NCI-H226 (cell line): Measurements from ENCODE around the gene FRY.

ENCODE experiments used
- DNase-seq: peaks from one replicate; pipeline ENCODE4 v3.0.0-alpha.2; 2015

The FRY gene

DNA sequence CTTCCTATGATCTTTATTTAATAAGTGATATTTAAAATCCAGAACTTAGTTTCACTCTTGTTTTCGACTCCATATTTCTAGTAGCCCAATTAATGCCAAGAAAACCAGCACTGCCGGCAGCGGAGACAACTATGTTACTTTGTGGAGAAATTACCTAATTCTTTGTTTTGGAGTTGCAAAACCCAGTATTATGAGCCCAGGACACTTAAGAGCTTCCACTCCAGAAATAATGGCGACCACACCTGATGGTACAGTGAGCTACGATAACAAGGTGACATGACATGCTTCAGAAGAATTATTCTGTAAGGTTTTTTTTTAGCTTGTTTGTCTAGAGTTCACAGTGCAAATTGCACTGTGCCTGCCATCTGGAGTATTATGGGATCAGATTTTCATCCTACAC lies 147.2 kb downstream of the FRY start:
- DNase-seq = no peak

DNA sequence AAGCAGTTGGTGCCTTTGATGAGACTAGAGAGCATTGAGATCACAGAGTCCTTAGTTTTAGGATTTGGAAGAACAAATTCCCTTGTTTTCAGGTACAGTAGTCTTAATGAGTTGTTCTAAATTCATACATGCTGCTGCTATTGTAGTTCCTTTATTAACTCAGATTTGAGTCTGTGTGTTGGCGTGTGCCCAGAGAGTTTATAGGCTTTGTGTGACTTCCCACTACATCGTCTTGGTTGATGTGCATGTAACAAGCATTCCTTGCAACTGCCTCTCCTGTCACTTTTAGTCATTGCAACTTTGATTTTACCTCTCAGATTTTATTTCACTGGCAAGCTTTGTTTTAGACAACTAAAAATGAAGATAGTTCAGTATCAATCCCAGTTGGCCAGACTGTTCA lies 148.1 kb downstream of the FRY start:
- DNase-seq = no peak

DNA sequence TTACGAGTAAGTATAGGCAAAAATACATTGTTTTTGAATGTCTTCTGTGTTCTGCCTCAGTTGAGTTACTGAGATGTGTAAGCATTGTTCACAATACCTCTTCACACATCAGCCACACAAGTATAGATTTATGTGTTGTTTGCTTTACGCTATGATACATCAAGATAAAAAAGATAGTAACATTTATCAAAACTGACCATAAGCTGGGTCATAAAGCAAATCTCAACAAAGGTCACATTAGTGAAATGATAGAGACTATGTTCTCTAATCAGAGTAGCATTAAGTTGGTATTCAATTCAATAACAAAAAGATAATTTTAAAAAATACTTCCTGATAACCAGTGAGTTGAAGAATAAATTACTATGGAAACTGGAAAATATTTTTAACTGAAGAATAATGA lies 156.1 kb downstream of the FRY start:
- no peak for DNase-seq

DNA sequence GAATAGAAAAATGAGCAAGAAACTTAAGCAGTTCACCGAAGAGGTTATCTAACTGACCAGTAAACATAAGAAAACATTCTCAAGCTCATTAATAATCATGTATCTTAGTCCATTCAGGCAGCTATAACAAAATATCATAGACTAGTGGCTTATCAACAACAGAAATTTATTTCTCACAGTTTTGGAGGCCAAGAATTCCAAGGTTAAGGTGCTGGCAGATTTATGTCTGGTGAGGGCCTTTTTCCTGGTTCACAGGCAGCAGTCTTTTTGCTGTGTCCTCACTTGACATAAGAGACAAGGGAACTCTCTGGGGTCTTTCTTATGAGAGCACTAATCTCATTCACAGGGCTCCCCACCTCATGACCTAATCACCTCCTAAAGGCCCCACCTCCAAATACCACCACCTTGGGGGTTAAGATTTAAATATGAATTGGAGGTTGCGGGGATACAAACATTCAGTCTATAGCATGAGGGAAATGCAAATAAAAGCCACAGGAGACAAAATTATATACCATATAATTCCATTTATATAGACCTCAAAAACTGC lies 160.0 kb downstream of the FRY start:
- DNase-seq = no peak

DNA sequence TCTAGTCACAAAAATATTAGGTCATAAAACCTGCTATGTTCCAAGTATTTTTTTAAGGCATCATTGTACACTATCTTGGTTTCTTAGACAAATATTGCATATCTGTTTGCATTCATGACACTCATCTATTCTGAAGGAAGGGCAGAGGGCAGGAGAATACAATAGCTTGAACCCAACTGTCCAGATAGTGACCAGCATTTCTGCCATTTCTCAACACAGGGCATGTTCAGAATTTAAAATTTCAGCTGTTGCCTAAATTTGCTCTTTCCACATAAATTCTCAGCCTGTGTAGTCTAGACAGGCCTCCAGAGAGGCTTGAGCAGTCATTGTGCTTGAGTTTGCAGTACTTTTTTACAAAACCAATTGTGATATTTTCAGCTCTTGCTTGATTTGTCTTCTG lies 164.1 kb downstream of the FRY start:
- DNase-seq = no peak

DNA sequence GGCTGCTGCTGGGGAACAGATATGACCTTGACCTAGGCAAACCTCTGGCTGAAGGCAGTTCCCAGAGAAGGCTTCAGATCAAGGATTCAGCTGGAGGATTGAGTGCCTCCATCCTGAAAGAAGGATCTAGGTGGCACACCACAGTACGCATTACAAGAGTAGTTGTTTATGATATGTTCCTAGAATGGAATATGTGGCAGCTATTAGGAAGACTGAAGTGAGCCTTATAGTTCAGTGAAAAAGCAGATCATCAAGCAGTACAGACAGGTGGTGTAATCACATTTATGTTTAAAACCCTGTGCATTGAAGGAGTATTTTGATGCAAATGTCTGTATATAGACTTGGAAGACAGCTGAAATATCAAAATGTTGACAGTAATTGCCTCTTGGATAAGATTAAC lies 167.6 kb downstream of the FRY start:
- DNase-seq = no peak

DNA sequence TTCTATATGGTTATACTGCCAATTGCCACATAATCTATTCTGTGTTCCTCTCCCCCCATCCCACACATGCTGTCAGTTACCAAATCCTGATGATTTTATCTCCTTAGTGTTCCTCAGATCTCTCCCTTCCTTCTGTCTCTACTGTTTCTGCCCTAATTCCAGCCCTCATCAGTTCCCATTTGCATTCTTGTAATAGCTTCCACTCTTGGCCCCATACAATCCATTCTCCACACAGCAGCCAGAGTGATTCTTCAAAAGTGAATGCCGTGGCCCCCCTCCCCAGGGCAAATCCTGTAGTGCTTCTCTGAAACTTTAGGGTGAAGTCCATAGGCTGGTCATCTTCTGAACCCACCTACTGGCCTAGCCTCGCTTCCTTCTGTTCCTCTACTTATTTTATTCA lies 169.2 kb downstream of the FRY start:
- DNase-seq = no peak

DNA sequence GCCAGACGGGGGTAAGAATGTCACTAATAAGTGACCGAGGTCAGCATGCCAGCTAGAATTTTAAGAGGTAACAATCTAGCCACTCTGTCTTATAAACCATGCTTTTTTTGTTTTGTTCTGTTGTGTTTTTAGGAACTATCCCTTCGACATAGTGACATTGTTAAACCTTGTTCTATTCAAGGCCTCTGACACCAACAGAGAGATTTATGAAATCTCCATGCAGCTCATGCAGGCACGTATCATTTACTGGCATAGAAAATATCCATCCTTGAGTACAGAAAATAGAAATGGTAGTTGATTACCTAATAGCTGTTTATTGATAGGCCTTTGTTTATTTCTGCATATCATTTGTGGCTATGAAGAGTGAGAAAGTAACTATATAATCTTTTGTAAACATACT lies 170.2 kb downstream of the FRY start:
- DNase-seq = no peak

DNA sequence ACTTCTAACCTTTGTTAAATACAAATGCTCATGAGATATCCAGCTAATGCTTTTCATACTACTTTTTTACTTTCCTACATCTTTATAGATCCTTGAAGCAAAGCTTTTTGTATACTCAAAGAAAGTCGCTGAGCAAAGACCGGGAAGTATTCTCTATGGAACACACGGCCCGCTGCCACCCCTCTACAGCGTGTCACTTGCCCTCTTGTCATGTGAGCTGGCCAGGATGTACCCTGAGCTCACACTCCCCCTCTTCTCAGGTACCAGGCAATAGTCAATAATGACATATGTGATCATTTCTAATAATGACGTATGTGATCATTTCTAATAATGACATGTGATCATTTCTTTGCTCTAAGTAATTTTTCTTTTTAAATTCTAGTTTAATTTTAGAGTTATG lies 170.7 kb downstream of the FRY start:
- no peak for DNase-seq

DNA sequence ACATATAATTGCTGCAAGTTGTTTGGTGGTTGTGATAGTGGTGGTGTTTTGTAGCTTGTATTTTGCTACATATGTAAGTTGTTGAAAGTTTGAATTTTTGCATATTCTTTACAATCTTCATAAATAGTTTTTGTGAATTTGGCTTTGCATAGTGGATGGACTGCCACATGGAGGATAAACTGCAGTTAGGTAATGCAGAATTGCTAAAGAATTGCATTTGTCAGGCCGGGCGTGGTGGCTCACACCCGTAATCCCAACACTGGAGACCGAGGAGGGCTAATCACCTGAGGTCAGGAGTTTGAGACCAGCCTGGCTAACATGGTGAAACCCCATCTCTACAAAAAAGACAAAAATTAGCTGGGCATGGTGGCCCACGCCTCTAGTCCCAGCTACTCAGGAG lies 171.6 kb downstream of the FRY start:
- no peak for DNase-seq

DNA sequence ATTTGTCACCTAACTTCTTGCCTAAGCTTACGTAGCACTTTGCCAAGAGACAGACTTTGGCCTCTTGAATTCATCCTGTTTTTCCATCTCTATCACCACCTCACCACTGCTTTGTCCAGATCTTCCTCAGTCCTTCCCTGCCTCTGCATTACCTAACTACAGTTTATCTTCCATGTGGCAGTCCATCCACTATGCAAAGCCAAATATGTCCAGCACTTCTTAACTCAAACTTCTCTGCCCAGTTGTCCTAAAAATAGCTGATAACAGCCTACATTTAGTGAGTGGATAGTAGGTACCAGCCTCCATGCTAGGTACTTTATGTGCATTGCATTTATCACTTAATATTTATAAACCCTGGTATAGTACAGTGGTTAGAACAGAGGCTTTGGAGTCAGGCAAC lies 172.2 kb downstream of the FRY start:
- DNase-seq = no peak

DNA sequence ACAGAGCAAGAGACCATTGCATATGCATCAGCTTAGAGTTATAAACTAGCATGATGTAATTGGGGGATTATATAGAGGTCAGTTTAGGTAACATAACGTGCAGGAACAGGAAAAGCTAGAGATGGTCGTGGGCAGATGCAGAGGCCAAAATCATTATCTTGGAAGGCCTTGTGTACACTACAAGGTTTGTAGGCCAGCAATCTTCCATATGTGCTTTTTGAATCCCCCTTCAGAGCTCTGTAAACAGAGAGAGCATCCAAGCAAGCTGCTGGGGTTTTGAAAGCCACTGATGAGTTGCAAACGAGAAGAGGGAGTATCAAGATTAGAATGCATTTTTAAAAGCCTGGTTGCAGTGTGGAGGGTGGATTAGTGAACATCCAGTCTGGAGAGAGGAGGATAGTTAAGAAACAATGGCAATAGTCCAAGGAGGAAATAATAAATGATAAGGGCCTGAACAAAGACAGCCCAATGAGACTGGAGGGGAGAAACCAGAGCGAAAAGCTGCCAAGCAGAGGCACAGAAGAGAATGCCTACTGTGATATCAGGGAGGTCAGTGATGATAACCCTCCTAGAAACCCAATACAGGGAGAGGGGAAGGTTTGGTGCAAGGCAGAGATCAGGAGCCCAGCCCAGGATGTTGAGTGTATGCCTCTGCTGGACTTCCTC lies 174.0 kb downstream of the FRY start:
- DNase-seq = peak; percentile 80

DNA sequence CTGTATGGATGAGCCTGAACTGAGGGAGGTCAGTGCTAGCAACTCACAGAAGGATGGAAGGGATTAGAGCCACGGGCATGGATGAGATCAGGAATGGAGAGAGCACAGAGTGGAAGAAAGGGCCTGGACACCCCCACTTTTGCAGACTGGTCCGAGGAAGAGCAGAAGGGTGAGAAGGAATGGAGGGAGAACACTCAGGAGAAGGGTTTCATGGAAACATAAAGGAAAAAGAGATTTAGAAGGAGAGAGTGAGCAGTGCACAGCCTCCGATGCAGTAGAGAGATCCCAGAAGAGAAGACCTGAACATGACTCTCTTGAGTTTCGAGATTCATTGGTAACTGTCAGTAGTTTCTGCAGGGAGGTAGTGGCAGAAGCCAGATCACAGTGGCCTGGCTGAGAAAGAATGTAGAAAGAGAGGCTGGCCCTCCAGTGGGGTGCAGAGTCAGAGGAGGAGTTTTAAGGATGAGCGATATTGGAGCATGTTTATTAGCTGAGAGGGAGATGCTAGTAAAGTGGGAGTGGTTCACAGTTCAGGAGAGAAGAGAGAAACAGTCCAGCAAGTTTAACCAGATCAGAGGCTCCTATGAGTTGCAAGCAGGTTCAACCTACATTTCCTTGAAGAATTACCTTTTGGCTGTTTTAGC lies 174.6 kb downstream of the FRY start:
- no peak for DNase-seq

DNA sequence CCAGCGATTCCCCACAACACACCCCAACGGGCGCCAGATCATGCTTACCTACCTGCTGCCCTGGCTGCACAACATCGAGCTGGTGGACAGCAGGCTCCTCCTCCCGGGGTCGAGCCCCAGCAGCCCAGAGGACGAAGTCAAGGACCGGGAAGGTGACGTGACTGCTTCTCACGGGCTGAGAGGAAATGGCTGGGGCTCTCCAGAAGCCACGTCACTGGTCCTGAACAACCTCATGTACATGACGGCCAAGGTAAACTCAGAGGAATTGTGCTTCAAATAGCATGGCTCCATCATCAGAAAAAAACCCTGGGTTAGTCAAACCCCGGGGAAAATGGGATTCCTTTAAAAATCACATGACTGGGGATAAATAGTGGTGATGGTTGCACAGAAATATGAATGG lies 177.3 kb downstream of the FRY start:
- DNase-seq = no peak

DNA sequence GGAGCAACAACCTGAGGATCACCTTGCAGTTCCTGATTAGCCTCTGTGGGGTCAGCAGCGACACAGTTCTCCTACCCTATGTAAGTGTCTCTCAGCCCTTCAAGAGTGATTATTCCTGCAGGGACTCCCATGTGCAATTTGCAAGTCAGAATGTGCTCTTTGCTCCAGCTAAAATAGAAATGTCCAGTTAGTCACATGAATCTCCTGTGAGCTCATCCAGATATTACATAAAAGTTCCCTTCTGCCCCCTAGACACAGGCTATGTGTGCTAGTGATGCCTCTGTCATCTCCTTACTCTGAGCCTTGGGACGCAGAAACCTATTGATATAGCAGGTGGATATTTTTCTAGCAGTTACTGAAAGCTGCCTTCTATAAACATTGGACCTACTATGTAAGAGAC lies 178.1 kb downstream of the FRY start:
- no peak for DNase-seq

DNA sequence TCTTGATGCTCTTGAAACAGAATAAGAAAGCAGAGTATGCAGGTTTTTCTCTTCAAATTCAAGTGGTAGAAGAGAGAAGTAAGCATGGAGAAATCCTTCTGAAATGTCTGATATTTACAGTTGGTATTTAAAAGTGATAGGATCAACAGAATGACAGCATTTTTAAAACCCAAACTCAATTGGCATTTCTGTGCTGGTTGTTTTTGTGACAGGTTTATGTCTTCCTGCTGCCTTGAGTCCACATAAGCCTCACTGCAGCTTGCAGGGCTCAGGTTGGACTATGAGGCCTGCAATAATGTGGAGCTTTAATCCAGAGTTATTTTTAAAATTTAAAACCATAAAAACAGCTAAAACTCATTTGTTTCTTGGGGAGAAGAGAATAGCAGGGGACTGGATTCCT lies 178.5 kb downstream of the FRY start:
- DNase-seq = no peak

DNA sequence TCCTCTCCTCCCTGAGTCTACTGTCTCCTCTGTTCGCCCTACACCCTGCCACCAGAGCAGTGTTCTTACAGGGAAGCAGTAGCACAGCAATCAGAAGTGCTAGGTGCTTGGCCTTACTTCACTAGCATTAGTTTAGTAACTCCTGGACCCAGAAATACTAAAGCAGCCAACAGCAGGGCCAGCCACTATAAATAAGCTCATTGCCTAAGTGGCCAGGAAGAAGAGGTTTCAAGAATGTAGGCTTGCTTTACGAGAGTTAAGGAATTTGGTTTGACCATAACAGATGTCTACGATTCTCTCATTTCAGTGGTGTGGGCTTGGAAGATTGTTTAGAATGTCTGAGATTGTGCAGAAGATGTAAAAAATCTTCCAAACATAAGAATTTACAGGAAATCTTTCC lies 180.2 kb downstream of the FRY start:
- peak; percentile 26 for DNase-seq

DNA sequence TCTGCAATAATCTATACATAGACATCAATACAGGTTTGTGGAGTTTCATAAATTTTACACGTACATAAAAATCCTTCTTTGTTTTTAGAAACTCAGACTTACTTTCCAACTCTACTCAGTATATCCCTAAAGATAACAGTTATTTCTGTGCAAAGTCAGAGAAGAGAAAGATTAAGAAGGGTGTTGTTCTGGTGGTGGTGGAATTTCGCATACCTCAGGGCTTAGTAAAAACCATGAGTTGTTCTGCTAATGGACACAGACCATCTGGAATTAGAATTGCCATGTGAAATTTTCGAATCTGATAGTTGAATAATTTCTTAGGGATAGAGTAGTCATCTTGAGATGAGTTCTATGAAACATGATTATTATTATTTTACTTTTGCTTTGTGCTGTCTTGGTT lies 180.8 kb downstream of the FRY start:
- peak; percentile 34 for DNase-seq

DNA sequence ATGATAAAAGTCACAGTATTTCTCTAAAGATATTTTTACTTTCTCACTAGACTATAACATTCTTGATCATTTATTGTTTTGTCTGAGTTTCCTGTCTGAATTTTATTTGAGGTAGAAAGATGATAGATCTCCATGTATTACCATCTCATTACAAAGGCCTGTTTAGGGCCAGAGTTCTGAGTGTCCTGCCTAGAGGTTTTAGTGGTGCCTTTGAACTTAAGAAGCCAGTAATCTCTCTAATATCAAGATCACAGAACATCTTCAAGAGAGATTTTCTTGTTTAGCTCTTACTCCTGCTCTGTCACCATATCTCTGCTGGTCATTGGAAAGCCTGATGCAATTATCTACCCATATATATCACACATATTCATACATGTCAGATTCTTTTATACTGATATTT lies 182.1 kb downstream of the FRY start:
- DNase-seq = no peak

DNA sequence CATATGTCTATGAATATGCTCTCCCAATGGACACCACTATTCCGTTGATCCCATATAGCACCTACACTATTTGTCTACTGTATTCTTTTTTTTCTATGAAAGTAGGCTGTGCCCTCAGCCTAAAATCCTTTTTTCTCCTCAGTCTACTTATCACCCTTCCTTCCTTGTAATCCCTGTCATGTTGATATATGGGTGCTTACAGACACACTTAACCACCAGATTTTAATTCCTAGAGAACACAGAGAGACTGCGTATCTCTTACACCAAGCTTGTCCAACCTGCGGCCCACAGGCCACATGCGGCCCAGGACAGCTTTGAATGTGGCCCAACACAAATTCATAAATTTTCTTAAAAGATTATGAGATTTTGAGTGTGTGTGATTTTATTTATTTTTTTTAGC lies 182.5 kb downstream of the FRY start:
- DNase-seq = no peak

DNA sequence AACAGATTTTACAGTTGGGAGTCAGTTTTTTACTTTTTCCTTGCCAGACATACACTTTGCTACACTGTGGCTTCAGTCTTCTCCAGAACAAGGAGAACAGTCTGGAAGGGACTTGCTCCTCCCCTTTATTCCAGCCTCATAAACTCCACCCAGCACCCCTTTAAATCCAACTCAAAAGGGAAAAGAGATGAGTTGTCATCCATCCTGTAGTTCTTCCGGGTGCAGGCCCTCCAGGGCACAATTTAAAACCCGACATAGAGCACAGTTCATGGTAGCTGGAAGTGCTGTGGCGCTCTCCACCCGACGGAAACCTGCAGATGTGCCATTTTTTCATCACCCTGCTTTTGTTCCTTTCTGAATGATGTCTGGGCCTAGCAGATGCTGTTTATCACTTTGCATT lies 184.7 kb downstream of the FRY start:
- no peak for DNase-seq

DNA sequence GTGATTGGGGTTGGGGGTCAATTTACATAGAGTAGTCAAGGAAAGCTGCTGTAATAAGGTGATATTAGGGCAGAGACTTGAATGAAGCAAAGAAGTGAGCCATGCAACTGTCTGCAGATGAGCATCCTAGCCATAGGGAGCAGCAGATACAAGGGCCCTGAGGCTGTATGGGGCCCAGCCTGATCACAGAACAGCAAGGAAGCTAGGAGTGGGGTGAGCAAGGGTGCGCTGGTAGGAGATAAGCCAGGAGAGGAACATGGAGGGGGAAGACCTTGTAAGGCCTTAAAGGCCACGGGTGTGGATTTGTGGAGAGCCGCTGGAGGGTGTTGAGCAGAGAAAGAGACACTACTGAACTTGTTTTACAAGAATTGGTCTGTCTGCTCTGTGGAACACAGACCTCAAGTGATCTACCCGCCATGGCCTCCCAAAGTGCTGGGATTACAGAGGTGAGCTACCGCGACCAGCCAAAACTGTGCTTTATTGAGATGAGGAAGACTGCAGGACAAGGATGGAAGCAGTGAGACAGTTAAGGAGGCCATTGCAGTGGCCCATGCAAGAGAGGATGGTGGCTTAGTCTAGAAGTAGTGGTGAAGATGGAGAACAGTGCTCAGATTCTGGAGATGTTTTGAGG lies 190.6 kb downstream of the FRY start:
- no peak for DNase-seq

DNA sequence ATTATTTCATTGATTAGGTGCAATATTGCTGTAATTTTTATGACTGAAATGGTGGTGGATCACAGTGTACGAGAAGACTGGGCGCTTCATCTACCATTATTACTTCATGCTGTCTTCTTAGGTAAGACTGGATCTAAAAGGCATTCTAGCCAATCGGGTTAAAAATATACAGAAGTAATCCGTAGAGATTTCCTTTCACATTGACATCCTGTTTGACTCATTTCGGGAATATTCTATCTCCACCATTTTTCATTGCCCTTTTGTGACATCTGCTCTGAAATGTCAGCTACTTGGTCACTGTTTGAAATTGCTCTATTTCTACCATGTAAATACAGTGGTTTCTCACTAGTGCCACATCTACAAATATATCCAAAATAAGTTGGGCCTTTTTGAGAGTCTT lies 193.3 kb downstream of the FRY start:
- no peak for DNase-seq

DNA sequence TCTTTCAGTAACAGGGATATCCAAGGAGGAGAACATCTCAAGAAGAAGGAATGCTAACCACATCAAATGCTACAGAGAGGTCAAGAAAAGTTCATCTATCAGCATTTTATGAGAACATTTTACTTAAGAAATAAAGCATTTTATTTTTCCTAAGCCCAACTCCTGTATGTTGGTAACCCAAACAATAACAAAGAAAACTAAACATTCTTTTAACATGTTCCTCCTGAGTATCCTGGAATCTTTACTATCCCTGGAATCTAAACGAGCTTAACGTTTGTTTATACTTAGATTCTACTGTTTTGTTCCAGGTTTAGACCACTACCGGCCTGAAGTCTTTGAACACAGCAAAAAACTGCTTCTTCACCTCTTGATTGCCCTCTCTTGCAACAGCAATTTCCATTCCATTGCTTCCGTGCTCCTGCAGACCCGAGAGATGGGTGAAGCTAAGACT lies 193.9 kb downstream of the FRY start:
- DNase-seq = peak; percentile 15
